GM12875 (cell line): Measurements from ENCODE around the gene ATG2B.

ENCODE experiments used
- H3K4me3 ChIP-seq: one replicate; pipeline ENCODE4 v1.5.1; 2011; ENCODE audit warnings: low read depth, low read length, control low read depth
- TF ChIP-seq, protein P1 (sequence below): IDR thresholded peaks from 2 replicates; pipeline ENCODE4 v1.5.1; 2011; ENCODE audit warnings: low read depth, mild to moderate bottlenecking, control low read depth, inconsistent platforms, low read length, moderate library complexity, borderline replicate concordance; ENCODE audit not compliant: insufficient read depth

Gene ATG2B

GRCh38 chr14:96400495-96400894 lies 37.4 kb upstream of the ATG2B start:
- no peak overlapping the region for H3K4me3 ChIP-seq
- TF ChIP-seq, protein P1, sequence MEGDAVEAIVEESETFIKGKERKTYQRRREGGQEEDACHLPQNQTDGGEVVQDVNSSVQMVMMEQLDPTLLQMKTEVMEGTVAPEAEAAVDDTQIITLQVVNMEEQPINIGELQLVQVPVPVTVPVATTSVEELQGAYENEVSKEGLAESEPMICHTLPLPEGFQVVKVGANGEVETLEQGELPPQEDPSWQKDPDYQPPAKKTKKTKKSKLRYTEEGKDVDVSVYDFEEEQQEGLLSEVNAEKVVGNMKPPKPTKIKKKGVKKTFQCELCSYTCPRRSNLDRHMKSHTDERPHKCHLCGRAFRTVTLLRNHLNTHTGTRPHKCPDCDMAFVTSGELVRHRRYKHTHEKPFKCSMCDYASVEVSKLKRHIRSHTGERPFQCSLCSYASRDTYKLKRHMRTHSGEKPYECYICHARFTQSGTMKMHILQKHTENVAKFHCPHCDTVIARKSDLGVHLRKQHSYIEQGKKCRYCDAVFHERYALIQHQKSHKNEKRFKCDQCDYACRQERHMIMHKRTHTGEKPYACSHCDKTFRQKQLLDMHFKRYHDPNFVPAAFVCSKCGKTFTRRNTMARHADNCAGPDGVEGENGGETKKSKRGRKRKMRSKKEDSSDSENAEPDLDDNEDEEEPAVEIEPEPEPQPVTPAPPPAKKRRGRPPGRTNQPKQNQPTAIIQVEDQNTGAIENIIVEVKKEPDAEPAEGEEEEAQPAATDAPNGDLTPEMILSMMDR = no peak

DNA sequence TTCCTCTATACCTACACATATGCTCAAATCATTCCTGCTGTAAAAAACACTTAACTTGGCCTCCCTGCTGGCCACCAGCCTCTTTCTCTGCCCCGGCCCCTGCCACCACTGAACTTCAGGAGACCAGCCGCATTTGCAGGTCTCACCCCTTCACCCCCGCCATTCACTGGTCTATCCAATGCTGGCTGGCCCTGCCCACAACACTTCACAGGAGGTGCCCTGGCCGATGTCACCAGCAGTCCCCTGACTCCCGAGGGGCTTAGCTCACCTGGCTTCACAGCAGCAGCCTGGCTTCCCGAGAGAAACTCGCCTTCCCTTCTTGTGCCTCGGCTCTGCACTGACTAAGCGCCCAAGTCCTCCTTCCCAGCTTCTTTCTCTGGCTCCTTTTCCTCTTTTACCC lies 36.3 kb upstream of the ATG2B start:
- H3K4me3 ChIP-seq = no peak overlapping the region
- TF ChIP-seq, protein P1 = no peak

DNA sequence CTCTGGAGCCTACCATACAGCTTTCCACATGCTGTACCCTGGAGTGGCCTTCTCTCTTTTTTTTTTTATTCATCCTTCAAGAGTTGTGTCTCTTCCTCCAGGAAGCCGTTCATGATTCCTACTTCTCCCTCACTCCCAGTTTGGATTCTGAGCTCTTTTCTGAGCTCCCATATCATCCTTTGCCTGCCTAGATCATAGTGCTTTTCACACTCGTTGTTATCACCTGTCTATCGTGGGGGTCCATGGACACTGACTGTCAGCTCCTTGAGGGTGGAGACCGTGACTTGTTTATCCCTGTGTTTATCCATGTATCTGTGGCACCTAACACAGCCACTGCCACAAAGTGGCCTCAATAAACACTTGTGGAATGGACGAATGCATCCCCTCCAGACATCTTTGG lies 35.8 kb upstream of the ATG2B start:
- TF ChIP-seq, protein P1 = no peak
- no peak overlapping the region for H3K4me3 ChIP-seq

- H3K4me3 ChIP-seq = no peak overlapping the region
- TF ChIP-seq, protein P1 = no peak
These were observed 35.3 kb upstream of the ATG2B start for GRCh38 chr14:96398432-96398831.

DNA sequence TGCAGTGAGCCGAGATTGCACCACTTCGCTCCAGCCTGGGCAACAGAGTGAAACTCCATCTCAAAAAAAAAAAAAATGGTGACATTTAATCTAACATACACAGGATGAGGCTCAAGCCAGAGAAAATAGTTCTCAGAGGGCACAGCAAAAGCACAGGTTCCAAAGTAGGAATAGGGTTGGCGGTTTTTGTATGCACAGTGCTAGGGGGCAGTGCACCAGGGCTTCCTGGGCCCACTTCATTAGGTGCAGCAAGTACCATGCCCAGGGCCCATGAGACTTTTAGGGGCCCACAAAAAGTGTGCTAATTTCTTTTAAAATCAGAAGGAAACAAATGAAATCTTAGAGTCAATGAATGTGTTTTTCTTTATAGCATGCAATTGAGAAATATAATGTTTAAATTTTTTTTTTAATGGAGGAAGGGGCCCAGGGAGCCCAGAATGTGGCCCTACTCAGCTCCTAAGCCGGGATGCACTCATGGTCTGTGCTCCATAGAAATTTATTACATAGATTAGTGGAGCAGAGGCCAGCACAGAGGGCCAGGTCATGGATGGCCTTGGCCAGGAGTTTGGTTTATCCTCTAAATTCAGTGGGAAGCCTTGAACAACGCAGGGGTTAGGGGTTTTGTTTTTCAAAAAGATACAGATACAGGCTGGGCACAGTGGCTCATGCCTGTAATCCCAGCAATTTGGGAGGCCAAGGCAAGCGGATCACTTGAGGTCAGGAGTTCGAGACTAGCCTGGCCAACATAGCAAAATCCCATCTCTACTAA lies 31.1 kb upstream of the ATG2B start:
- no peak overlapping the region for H3K4me3 ChIP-seq
- TF ChIP-seq, protein P1 = no peak

- no peak overlapping the region for H3K4me3 ChIP-seq
- TF ChIP-seq, protein P1 = no peak
These were observed 30.0 kb upstream of the ATG2B start for GRCh38 chr14:96393071-96393691.

DNA sequence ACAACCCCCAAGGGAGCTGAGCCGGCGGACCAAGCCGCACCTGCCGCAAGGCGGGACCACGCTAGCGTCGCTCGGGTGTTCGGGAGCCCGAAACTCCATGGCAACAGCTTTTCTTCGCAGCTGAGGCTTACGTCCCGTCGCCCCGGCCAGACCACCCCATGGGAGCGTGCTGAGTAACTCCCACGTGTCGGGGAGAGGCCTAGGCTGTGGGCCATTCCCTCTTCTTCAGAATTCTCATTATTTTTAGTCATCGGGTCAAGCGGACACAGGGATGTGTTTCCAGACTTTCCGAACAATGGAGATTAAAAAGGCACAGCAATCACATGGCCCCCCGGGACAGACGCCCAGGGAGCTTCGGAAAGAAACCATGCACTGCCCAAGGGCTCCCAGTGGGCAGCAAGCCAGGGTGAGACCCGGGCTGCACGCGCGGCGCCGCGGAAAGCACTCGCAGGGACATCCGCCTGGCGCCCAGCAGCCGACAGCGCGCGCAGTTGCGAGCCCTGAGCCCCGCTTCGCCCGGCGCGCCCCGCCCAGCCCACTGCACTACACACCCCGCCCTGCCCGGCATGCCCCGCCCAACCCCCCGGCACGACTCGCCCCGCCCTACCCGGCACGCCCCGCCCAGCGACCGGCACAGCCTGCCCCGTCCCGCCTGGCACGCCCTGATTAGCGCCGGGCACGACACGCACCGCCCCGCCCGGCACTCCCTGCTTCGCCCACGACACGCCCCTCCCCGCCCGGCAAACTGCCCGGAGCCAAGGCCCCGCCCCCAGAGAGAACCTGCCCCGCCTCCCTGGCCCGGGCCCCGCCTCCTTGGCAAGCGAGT lies 28.4 kb upstream of the ATG2B start:
- TF ChIP-seq, protein P1 = no peak
- peak overlapping the region; percentile 83 for H3K4me3 ChIP-seq
